ENCODE measurements around the gene LRRC4B.

The LRRC4B gene

DNA sequence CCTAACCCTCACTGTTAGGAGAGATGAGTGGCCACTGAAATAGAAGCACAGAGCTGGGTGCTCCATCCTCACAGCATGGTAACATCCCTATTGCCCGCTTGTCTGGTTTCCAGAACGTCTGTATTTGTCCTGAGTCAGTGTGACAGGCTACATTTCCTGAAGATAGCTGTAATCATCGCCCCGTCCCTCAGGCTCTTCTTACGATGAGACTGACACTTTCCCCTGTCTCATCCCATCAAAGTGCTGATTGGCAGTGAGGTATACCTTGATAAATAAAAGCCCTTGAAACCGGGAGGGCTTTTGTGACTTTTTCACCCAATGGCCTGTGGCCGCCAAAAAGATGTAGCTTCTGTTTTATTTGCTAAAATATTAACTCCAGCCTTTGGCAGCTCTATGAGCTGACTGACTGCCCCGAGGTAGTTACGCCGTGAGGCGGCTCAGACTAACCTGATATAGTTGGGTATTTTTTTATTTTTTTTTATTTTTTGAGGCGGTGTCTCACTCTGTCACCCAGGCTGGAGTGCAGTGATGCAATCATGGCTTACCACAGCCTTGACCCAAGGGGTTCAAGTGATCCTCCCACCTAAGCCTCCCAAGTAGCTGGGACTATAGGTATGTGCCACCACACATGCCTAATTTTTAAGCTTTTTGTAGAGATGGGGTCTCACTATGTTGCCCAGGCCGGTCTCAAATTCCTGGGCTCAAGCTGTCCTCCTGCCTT is 5.7 kb upstream of the LRRC4B start:
- DNase-seq (ENCODE audit: low read depth), result no peak

DNA sequence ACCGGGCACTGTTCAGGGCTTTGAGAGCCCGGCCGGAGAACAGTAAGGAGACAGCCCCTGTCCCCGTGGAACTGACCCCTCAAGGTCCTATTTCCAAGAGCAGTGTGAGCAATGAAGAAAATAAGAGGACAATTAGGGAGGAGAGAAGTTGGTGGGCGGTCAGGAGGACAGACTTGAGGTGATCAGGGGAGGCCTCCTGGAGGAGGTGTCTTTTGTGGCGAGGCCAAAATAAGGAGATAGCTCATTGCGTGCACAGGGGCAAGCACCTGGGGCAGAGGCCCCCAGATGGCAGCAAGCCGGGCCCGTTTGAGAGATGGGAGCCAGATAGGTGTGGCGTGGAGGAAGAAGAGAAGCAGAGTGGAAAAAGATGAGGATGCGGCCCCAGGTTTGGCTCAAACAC is 2.8 kb upstream of the LRRC4B start:
- no peak for DNase-seq (ENCODE audit: low read depth)

DNA sequence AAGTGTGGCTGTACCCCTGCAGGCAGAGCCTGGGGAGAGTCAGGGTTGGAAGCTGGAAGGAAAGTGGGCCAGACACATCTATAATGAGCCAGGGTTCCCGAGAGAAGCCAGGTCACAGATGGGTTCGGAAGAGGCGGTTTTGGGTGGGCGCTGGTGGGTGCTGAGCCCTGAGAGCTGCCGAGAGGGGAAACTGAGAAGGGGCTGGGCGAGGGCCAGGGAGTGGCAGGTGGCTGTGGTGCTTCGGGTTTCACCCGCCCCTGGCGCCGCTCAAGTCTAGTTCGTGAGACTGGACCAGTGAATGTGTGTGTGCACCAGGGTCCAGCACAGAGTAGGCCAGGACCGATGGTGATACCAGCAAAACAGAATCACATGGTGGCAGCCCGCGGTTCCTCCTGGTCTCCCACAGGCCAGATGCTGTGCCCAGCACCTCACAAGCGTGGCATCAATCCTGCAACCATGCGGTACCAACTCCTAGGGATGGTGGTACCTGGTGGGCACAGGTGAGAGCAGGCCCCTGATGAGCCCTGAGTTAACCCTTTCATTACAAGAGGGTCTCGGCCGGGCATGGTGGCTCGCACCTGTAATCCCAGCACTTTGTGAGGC is 1.8 kb upstream of the LRRC4B start:
- no peak for DNase-seq (ENCODE audit: low read depth)

DNA sequence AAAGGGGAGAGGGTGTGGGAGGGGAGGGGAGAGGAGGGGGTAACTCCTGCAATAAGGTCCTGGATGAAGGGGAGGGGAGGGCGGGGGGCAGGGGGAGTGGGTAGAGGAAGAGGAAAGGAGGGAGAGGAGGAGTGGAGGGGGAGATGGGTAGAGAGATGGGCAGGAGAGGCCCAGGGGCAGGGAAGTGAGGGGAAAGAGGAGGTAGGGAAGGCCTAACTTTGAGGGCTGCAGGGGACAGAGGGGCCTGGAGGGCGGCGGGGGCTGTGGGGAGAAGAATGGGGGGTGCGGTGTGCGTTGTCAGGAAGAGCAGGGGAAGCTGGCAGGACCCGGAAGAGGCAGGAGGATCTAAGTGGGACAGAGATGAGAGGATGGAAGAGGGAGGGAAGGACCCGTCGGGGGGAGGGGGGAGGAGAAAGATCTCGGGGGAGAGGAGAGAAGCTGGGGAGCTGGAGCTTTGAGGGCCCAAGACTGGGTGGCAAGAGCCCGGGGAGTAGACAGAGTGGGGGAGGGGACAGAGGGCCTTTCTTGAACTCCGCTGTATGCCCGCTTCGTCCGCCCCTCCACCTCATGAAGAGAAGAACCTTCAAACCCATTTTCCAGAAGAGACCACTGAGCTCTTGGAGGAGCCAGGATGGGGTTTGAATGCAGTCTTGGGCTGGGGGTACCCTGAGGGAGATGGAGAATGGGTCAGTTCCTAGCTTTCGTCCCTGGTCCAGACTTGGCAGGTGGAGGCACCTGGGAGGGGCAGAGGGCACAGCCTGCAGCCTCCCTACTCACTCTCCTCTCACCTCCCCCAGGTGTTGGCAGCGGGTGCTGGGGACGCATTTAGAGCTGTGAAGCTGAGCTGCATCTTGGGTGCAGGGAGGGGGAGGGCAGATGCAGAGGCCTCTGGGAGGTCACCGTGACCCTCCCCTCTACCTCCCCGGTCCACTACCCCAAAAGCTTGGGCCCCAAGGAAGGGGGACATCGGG is 778 bp upstream of the LRRC4B start:
- DNase-seq (ENCODE audit: low read depth), result no peak

DNA sequence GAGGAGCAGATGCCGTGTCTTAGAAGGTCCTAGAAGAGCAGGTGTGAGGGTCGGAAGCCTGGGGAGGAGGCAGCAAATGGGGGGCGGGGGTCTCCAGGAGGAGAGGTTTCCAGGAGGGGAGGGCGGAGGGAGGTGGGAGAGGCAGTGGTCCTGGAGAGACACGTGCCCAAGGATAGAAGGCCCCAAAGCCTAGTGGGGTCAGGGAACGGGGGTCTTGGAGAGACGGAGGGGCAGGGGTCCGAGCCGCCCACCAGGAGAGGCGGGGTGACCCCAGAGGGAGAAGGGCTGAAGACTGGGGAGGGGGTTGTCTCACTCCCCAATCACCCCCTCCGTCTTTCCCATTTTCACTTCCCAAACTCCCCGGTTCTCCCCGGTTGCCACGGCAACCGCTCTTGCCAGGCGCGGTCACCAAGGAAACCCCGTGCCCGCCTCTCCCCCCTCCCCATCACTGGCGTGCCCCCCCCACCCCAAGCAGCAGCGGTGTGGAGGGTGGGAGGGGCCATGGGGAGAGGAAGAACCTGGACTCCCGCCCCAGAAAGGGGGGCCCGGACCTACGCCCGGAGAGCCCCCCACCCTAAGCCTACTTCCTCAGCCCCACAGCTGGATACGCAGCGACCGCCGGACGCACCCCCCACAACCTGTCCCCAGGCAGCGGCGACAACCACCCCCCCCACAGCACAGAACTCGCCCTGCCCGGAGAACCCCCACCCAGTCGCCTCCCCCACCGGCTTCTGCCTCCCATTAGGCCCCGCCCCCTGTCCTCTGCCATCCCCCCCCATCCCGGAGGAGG is 988 bp downstream of the LRRC4B start:
- DNase-seq (ENCODE audit: low read depth), result no peak

DNA sequence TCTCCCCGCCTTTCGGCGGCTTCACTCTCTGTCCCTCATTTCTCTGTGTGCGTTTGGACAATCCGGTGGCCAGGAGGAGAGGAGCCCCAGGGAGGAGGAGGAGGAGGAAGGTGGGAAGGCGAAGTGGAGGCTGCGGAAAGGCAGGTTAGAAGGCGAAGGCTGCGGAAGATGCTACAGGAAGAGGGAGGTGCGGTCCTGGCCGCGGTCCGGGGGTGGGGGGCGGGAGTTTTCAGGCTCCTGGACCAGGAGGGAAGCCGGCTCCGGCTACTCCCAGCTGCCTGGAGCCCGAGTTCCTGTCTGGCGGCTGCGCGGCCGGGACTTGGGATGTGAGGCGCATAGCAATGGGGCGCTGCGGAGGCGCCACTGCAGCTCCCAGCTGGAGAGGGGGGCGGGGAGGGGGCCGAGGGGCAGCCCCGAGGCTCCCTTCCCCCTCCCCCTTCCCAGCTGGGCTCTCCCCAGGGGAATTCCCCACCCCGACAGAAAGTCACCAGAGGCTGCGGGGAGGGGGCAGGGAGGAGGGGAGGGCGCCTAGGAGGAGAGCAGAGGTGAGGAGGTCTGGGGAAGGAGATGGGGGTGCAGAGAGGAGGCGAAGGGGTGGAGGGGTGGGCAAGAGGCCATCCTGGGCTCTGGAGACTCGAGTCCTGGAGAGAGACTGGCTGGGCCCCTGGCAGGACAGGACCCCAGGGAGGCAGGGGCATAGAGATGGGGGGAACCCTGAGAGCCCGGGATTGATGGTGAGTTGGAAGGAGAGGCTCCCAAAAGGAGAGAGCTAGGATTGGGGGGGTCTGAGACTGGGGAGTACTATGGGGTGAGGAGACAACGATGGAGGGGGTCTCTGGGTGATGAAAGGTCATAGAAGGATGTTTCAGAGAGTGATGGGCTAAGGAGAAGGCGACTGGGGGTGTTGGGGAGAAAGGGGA is 2.0 kb downstream of the LRRC4B start:
- no peak for DNase-seq (ENCODE audit: low read depth)

DNA sequence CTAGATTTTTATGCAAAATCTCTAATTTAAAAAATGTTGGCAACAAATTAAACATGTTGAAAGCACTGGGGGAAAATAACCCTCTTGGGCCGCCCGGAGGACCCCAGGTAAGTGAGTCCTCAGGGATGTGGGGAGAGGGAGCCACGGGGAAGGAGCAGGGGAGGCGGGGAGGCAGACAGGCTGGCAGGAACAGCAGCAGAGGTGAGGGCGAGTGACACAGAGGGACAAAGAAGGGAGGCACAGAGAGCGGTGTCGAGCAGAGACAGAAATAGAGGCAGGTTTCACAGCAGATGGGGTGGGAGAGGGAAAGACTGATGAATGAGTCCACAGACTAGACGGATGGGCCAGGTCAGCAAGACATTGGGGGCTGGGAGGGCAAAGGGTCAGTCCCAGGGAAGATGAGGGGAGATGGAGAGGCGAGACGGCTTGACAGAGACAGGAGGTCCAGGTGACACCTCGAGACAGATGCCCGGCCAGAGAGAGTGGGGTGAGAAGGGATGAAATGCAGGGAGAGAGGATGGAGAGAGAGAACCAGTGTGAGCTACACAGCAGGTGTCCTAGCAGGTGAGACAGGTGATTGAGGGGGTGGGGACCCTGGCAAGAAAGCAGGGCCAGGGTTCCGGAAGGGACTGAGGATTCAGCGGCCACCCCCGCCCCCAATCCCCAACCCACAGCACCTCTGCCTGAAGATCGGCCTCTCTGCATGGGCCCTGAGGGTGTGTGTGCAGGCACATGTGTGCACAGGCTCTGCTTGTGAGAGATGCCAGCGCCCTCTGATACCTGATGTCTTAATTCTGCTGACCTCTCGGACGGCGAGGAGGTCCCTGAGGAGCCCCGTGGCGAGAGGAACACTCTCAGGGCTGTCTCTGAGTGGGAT is 3.8 kb downstream of the LRRC4B start:
- DNase-seq (ENCODE audit: low read depth), result no peak

DNA sequence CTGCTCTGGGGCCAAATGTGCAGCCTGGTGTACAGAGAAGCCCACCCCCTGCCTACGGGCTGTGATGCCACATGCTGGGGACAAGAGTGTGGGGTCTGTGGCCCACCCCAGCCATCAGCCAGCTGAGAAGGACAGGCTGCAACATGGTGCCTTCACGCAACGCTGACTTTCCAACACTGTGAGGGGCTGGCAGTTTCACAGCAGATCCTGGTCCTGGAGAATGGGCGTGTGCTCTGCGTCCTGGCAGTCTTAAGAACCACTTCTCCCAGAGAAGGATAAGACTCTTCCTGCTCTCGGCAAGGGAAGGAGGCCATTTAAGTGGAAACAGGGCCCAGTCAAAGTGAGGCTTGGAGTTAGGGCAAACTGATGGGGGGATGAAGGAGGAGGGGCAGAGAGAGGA is 4.6 kb downstream of the LRRC4B start:
- DNase-seq (ENCODE audit: low read depth), result no peak

DNA sequence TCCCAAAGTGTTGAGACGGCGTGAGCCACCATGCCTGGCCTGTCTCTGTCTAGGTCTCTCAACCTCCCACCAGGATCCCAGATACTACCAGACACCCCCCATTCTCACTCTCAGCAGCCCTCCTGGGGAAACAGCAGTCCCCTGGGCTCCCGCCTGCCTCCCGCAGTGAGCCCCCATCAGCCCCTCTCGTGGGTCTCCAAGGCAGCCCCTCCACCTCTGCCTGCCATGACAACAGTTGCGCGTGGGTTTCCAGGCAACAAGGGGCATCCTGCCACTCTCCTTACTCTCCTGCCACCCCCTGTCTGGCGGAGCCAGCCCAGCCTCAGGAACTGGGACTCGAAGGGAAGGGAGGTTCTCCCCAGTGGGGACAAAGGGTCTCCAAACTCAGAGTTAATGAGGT is 5.2 kb downstream of the LRRC4B start:
- DNase-seq (ENCODE audit: low read depth), result no peak

DNA sequence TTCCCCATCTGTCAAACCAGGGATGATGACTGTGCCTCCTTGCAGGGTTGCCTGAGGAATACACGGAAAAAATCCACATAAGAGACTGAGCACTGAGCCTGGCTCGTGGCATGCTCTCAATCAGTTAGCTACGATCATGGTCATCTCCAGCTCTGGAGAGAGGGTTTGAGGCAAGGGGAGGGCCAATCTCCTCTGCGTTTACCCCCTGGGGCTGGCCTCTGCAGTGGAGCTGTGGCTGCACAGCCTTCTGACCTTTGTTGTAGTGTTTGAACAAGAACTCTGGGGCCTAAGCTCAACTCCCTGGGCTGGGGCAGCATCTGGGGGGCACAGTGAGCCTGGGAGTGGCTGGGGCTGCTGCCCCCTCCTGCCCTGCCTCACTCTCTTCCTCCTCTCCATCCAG is 5.9 kb downstream of the LRRC4B start:
- DNase-seq (ENCODE audit: low read depth), result no peak

DNA sequence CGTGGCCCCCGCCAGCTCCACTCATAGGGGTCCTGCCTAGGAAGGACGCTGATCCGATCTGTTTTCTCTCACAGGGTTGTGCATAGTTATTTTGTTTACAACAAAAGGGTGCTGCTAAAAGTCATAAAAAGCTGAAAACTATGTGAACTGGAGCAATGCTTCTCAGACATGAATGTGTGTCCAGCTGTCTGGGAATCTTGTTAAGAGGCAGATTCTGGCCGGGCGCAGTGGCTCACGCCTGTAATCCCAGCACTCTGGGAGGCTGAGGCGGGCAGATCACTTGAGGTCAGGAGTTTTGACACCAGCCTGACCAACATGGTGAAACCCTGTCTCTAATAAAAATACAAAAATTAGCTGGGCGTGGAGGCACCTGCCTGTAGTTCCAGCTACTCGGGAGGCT is 8.6 kb downstream of the LRRC4B start:
- DNase-seq (ENCODE audit: low read depth), result no peak

DNA sequence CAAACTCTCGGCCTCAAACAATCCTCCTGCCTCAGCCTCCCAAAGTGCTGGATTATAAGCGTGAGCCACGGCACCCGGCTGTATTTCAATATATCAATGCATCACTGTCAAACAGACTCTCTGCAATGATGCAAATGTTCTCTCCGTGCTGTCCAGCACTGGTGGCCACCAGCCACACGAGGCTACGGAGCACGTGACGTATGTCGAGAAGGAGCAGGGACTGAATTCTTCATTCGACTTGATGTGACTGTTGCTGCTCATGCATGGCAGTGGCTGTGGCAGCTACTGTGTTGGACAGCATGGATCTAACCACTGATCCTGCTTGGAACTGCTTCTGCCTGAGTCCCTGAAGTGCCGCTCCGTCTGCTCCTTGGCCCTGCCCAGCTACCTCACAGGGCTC is 9.8 kb downstream of the LRRC4B start:
- no peak for DNase-seq (ENCODE audit: low read depth)

DNA sequence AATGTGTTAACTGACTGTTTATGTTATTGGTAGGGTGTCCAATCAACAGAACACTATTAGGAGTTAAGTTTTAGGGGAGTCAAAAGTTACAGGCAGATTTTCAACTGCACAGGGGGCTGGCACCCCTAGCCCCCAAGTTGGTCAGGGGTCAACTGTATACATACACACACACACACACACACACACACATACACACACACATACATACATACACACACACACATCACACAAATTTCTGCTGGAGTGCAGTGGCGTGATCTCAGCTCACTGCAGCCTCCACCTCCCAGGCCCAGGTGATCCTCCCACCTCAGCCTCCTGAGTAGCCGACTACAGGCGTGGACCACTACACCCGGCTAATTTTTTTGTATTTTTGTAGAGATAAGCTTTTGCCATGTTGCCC is 10.2 kb downstream of the LRRC4B start:
- DNase-seq (ENCODE audit: low read depth), result no peak

DNA sequence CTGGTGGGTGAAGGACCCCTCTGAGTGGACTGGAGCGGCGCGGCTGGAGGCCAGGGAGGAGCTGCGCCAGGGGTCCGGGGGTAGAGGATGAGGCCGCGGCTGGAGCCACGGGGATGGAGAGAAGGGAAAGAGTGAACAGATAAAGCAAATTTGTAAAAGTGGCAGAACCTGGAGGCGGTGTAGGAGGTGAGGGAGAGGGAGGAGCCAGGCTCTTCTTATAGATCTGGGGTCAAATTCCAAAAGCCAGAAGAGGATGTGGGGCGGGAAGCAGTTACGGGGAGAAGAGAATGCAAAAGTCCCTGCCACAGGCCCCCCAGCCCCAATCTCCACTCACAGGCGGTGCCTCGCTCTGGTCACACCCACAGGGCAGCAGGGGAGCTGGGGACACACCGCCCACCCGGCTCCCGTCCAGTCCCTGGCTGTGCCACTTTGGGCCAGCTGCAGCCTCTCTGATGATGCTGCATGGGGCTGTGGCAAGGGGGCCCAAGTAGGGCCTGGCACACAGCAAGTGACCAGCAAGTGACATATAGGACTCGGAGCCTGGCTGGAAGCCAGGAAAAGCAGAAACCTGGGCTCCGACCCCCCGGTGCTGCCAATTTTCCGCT is 11.1 kb downstream of the LRRC4B start:
- DNase-seq (ENCODE audit: low read depth), result no peak

DNA sequence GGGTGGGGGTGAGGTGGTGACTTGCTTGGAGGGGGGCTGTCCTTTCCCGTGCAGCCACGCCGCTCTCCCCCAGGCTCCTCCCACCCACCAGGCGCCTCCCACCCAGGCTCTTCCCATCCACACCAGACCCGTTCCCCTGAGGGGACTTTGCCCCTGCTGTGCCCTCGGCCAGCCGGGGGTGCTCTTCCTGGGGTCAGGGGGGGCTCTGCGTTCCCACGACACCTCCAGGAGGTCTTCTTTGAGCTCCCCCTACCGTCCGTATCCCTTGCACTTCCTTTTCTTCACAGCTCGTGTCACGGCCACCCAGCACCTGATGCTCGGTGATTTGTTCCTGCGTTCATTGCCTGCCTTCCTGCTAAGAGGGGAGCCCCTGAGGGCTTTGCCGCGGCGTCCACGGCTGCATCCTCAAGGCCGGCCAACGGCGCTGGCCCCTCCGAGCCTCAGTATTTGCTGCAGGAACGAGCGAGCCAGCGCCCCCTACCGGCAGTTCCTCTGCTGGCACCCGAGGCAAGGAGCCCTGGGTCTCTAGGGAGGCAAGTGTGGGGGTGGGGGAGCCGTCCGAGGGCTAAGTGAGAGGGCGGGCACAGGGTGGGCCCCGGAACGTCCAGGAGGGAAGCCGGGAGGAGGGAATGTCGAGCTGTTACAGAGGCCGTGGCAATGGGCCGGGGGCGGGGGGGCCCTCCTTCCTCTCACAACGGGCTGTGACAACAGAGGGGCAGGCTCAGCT is 11.8 kb downstream of the LRRC4B start:
- peak; percentile 27 for DNase-seq (ENCODE audit: low read depth)

DNA sequence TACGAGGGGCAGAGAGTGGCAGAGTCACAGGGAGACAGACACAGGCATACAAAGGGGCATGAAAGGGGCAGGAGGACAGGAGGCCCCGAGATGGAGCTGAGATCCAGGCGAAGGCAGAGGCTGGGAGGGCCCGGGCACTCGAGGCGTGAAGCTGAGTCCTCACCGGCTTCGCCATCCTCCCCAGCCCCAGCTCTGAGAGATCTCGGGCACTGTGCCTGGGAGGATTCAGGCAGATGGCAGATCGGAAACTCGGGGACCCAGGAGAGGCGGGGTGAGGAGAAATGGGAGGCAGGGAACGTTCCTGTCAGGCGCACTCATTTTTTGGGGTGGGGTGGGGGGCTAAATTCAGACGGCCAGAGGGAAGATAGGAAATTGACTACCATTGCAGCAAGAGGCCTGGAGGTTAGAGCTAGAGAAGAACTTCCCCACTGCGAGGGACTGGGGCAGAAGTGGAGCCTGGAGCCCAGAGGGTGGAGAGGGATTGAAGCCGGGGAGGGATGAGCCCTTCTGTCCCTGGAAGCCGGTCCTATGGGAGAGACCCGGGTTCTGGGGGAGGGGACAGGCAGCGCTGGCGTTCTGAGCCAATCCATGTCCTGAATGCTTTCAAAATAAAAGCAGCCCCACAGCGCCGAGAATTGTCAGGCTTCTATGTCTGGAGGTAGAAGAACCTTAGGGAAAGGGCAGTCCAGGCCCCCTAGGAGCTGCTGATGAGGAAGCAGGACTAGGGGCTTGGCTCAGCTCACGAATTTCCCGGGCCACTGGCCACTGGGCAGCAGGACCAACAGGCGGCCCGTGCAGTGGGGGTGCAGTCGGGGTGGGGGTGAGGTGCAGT is 12.6 kb downstream of the LRRC4B start:
- DNase-seq (ENCODE audit: low read depth), result no peak

DNA sequence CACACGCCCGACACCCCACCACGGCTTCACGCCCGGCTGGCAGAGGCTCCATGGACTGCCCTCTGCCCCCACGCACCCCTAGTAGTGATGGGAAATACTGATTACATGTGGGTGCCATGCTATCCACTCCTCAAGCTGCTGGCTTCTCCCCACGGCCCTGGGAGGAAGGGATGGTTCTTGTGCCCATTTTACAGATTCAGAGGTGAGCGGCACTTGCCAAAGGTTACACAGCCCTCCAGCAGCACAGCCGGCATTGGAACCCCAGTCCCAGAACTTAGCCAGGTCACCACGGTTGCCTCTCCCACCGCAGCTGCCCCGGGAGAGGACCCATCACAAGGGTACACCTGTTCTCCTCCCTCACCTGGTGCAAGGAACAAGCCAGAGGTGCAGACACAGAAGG is 13.2 kb downstream of the LRRC4B start:
- no peak for DNase-seq (ENCODE audit: low read depth)

DNA sequence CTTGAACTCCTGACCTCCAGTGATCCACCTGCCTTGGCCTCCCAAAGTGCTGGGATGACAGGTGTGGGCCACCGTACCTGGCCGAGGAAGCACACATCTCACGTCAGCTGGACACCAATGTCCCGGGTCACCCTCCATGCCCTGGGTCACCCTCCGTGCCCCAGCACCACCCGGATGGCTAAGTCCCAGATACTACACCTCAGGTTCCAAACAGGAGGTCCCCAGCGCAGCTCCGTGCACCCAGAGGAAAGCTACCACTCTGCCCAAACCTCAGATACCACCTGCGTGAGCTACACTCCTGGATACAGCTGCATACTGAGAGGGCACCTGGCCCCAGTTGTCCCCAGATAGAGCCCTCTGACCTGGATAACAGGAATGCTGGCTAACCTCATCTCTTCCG is 14.0 kb downstream of the LRRC4B start:
- no peak for DNase-seq (ENCODE audit: low read depth)
